ENCODE measurements around the gene TFDP3.

Gene TFDP3

DNA sequence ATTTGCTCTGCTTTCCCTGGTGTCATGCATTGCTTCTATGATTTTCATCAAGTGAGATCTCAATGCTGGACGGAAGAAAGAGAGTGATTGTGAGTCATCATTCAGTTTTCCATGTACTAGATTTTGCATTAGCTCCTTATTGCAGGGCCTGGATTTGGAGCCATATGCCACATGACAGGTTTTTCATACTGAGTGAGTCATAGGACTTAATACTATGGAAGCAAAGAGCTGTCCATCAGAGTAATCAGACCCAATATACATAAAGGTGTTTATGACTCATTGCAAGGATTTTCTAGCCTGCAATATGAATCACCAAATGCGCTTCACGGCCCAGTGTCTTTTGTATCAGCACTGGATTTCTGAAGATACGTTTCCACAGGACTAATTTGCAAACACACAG lies 11.2 kb upstream of the TFDP3 start:
- H3K27me3 Mint-ChIP-seq = no peaks in the 10 kb centered on the region
- H3K4me1 Mint-ChIP-seq = no peaks in the 10 kb centered on the region
- no peak overlapping the region for H3K27ac Mint-ChIP-seq (ENCODE audit: low read depth)
- no peak overlapping the region for H3K4me3 Mint-ChIP-seq
- H3K9me3 Mint-ChIP-seq = no peaks in the 10 kb centered on the region
- H3K36me3 Mint-ChIP-seq (ENCODE audit: insufficient read depth) = no peaks in the 10 kb centered on the region
- ATAC-seq (replicated peaks; ENCODE audit: extremely low read depth, poor library complexity, severe bottlenecking) = no peak
- DNase-seq (ENCODE audit: low spot score in 2 of 2) = no peak

DNA sequence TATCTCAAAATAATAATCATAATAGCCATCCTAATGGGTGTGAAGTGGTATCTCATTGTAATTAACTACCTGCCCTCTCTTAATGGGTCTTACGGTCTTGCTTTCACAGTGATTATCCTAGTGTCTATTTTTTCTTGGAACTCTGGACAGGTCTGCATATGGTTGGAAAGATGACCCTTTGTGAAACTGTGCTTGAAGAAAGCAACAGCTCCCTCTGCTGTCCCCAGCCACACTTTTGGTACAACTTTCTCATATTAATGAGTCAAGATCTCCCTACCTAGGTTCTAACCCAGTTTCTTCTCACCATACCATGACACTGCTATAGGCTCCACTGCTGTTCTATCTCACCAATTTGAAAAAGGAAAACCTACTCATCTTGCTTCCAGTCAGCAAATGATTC lies 2.4 kb downstream of the TFDP3 start:
- H3K27me3 Mint-ChIP-seq = no peaks in the 10 kb centered on the region

DNA sequence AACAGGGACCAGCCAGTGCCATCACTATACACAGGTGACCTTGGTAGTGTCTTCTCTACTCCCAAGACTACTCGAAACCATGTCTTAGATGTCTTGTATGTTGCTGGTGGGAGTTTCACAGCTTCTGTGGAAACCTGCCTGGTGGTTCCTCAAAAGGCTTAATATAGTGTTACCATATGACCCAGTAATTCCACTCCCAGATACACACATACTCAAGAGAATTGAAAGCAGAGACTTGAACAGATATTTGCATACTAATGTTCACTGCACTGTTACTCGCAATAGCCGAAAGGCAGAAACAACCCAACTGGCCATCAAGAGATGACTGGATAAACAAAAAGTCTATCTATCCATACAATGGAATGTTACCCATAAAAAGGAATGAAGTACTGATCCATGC lies 3.1 kb downstream of the TFDP3 start:
- H3K9me3 Mint-ChIP-seq = no peaks in the 10 kb centered on the region
- H3K36me3 Mint-ChIP-seq (ENCODE audit: insufficient read depth) = no peaks in the 10 kb centered on the region
- no peak overlapping the region for H3K27ac Mint-ChIP-seq (ENCODE audit: low read depth)
- ATAC-seq (replicated peaks; ENCODE audit: extremely low read depth, poor library complexity, severe bottlenecking) (no peak), DNase-seq (ENCODE audit: low spot score in 2 of 2) (no peak)
- H3K4me3 Mint-ChIP-seq = no peak overlapping the region
- no peaks in the 10 kb centered on the region for H3K4me1 Mint-ChIP-seq
- H3K27me3 Mint-ChIP-seq = no peaks in the 10 kb centered on the region

More for the DNA sequence above, 2.4 kb downstream of the TFDP3 start:
- Mint-ChIP-seq H3K4me1 (no peaks in the 10 kb centered on the region), H3K27ac (ENCODE audit: low read depth) (no peak overlapping the region), H3K4me3 (no peak overlapping the region), H3K9me3 (no peaks in the 10 kb centered on the region), H3K36me3 (ENCODE audit: insufficient read depth) (no peaks in the 10 kb centered on the region)
- ATAC-seq (replicated peaks; ENCODE audit: extremely low read depth, poor library complexity, severe bottlenecking) (no peak), DNase-seq (ENCODE audit: low spot score in 2 of 2) (no peak)

DNA sequence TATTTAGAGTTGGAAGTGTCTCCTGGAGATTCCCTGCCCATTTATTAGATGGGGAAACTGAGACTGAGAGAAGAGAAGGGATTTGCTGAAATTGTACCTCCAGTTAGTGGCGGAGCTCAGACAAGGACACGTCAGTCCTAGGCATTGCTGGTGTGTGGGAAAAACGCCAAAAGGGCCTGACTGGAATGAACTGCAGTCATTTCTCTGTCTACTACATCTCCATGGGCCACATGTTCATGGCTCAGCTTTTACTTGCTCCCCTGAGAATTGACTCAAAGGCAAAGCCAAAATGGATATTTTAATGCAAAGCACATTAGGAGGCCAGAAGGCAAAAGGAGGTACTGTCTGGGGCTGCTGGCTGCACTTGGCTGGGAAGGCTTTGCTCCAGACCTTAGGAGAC lies 3.9 kb downstream of the TFDP3 start:
- Mint-ChIP-seq H3K27me3 (no peaks in the 10 kb centered on the region), H3K27ac (ENCODE audit: low read depth) (no peak overlapping the region), H3K9me3 (no peaks in the 10 kb centered on the region), H3K4me3 (no peak overlapping the region), H3K4me1 (no peaks in the 10 kb centered on the region), H3K36me3 (ENCODE audit: insufficient read depth) (no peaks in the 10 kb centered on the region)
- ATAC-seq (replicated peaks; ENCODE audit: extremely low read depth, poor library complexity, severe bottlenecking) (no peak), DNase-seq (ENCODE audit: low spot score in 2 of 2) (no peak)

DNA sequence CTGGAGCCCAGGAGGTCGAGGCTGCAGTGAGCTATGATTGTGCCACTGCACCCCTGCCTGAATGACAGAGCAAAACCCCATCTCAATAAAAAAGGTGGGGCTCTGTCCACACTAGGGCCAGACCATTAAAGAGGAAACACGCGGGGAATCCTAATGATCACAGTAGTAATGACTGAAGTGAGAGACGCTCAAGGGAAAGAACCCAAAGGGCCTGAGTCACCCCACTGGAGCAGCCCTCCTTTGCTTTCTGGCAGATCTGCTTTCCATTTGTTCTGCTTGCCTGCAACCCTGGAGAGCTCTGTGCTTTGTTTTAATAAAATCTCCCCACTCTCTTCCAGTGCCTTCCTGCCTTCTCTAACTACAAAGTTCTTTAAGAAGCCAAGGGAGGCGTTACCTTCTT lies 5.0 kb downstream of the TFDP3 start:
- H3K4me1 Mint-ChIP-seq = no peaks in the 10 kb centered on the region
- H3K4me3 Mint-ChIP-seq = no peak overlapping the region
- no peaks in the 10 kb centered on the region for H3K36me3 Mint-ChIP-seq (ENCODE audit: insufficient read depth)
- no peak overlapping the region for H3K27ac Mint-ChIP-seq (ENCODE audit: low read depth)
- no peaks in the 10 kb centered on the region for H3K9me3 Mint-ChIP-seq
- H3K27me3 Mint-ChIP-seq = no peaks in the 10 kb centered on the region
- no peak for DNase-seq (ENCODE audit: low spot score in 2 of 2)
- ATAC-seq (replicated peaks; ENCODE audit: extremely low read depth, poor library complexity, severe bottlenecking) = no peak

DNA sequence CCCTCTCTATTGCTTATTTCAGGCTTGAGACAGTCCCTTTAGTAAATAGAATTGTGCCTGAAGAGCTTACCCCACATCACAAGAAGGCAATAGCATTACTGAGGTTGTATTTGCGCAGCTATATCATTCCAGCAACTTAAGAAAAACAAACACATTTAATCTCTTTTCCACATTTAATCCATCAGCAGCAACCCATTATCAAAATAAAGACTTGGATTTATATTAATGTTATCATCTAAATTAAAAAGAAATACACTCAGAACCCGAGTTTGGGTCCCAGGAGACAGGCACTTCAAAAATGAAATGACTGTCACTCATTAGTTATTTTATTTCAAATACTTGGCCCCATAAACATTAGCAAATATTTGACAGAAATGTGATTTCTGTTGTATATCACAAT lies 10.4 kb downstream of the TFDP3 start:
- H3K9me3 Mint-ChIP-seq = no peaks in the 10 kb centered on the region

DNA sequence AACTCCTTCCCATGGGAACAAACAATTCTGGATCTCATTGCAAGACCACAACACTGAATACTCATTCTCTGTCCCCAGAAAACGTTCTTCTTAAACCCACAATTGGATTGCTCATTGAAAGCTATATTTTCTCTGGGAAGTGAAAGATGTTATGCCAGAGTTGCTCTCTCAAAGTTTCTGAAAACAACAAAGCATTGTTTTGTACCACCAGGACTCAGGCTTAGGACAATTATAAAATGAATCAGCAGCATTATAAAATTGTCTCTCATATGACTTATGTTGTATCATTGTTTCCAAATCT lies 26.5 kb downstream of the TFDP3 start:
- Mint-ChIP-seq H3K9me3 (no peaks in the 10 kb centered on the region), H3K36me3 (ENCODE audit: insufficient read depth) (no peaks in the 10 kb centered on the region), H3K27me3 (no peaks in the 10 kb centered on the region), H3K4me3 (no peak overlapping the region), H3K4me1 (no peaks in the 10 kb centered on the region), H3K27ac (ENCODE audit: low read depth) (no peak overlapping the region)
- no peak for ATAC-seq (replicated peaks; ENCODE audit: extremely low read depth, poor library complexity, severe bottlenecking)
- no peak for DNase-seq (ENCODE audit: low spot score in 2 of 2)

More for the DNA sequence above, 10.4 kb downstream of the TFDP3 start:
- Mint-ChIP-seq H3K36me3 (ENCODE audit: insufficient read depth) (no peaks in the 10 kb centered on the region), H3K27ac (ENCODE audit: low read depth) (no peak overlapping the region), H3K4me3 (no peak overlapping the region), H3K4me1 (no peaks in the 10 kb centered on the region), H3K27me3 (no peaks in the 10 kb centered on the region)
- no peak for DNase-seq (ENCODE audit: low spot score in 2 of 2)
- no peak for ATAC-seq (replicated peaks; ENCODE audit: extremely low read depth, poor library complexity, severe bottlenecking)

DNA sequence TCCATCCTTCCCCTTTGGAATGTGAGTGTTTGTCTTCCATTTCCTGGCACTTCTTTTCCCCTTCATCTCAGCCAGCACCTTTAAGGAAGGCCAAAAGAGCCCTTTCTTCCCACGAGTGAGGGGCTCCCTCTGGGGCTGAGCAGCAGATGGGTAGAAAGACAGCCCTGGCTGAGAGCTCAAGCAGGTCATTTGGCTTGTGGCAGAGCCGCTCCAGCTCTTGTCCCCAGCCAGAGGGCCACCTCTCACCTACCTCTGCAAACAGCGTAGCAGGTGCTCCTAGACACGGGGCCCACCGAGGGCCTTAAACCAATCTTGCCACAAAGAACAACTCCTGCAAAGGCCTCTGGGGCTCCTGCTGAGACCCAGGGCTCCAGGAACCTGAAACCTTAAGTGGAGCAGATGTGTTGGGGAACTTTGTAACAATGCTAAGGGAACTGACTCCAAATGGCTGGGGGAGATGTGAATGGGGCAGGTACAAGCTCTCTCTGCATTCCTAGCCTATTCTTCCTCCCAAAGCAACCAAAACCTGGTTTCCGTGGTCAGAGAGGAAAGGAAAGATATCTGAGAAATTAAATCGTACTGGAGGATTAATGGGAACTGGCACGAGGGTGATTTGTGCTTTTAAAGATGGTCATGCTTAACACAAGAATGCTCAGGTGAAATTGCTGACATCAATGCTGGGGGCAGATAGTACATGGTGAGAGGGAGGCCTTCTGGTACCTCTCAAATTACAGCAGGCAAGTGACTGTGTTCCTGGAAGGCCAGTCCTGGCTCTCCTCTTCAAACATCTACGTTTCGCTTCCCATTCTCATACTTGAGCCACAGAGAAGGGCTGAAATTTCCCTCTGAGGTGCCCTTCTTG lies 27.0 kb downstream of the TFDP3 start:
- H3K9me3 Mint-ChIP-seq = no peaks in the 10 kb centered on the region
- no peaks in the 10 kb centered on the region for H3K36me3 Mint-ChIP-seq (ENCODE audit: insufficient read depth)
- no peaks in the 10 kb centered on the region for H3K4me1 Mint-ChIP-seq
- H3K27ac Mint-ChIP-seq (ENCODE audit: low read depth) = no peak overlapping the region
- H3K4me3 Mint-ChIP-seq = no peak overlapping the region
- no peak for ATAC-seq (replicated peaks; ENCODE audit: extremely low read depth, poor library complexity, severe bottlenecking)
- no peaks in the 10 kb centered on the region for H3K27me3 Mint-ChIP-seq
- no peak for DNase-seq (ENCODE audit: low spot score in 2 of 2)

DNA sequence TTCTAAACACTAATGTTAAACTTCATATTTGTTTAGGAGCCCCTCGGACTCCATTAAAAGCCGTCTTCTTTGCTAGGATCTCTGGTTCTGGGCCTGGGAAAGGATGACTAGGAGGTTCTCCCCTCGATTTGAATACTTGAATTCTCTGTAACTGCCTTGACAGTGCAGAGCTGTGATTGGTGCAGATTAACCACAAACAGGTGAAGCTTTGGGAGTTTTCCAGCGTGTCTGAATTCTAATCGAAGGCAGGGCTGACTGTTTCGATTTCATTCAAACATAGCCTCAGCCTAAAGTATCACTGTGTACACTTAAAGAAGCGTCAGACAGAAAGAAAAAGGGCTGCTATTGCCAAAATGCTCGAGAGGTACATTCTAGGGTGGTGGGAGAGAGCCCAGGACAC lies 29.0 kb downstream of the TFDP3 start:
- Mint-ChIP-seq H3K9me3 (no peaks in the 10 kb centered on the region), H3K4me1 (no peaks in the 10 kb centered on the region), H3K4me3 (no peak overlapping the region), H3K27ac (ENCODE audit: low read depth) (no peak overlapping the region), H3K27me3 (no peaks in the 10 kb centered on the region), H3K36me3 (ENCODE audit: insufficient read depth) (no peaks in the 10 kb centered on the region)
- DNase-seq (ENCODE audit: low spot score in 2 of 2) (no peak), ATAC-seq (replicated peaks; ENCODE audit: extremely low read depth, poor library complexity, severe bottlenecking) (no peak)

DNA sequence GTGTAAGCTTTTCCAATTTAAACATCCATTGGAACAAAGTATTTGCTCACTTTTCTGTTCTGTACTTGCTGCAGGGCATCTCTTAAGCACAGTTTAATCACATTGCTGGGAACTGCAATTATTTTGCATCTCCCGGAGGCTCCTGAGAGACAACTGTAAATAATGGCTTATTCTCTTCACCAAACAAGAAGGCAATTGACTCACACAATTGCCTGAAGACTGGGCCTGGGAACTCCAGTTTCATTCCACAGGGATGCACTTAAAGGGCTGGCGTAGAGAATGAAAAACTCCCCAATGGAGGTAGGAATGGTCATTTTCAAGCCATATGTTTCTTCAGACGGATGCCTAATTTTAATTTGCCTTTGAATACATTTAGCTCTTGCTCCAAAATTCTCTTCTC lies 29.5 kb downstream of the TFDP3 start:
- no peaks in the 10 kb centered on the region for H3K9me3 Mint-ChIP-seq
- no peak for DNase-seq (ENCODE audit: low spot score in 2 of 2)
- no peaks in the 10 kb centered on the region for H3K36me3 Mint-ChIP-seq (ENCODE audit: insufficient read depth)
- no peak overlapping the region for H3K27ac Mint-ChIP-seq (ENCODE audit: low read depth)
- ATAC-seq (replicated peaks; ENCODE audit: extremely low read depth, poor library complexity, severe bottlenecking) = no peak
- no peaks in the 10 kb centered on the region for H3K4me1 Mint-ChIP-seq
- H3K27me3 Mint-ChIP-seq = no peaks in the 10 kb centered on the region
- no peak overlapping the region for H3K4me3 Mint-ChIP-seq

DNA sequence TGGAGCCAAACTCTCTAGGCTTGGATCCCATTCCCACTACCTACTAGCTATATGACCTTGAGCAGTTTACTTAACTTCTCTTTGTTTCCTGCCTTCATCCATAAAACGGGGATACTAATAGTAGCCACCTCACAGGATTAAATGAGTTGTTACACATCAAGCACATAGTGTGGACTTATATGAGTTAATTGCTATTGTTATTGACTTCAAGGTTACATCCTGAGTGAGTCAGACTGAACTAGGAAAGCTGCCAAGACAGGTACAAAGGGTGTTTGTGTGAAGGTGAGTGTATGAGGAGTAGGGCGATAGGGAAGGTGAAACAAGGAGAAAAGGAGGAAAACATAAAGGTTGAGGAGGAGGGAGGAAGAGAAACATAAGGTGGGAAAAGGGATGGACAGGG lies 32.2 kb downstream of the TFDP3 start:
- Mint-ChIP-seq H3K9me3 (no peaks in the 10 kb centered on the region), H3K36me3 (ENCODE audit: insufficient read depth) (no peaks in the 10 kb centered on the region), H3K4me1 (no peaks in the 10 kb centered on the region), H3K27me3 (no peaks in the 10 kb centered on the region), H3K4me3 (no peak overlapping the region), H3K27ac (ENCODE audit: low read depth) (no peak overlapping the region)
- no peak for DNase-seq (ENCODE audit: low spot score in 2 of 2)
- ATAC-seq (replicated peaks; ENCODE audit: extremely low read depth, poor library complexity, severe bottlenecking) = no peak

DNA sequence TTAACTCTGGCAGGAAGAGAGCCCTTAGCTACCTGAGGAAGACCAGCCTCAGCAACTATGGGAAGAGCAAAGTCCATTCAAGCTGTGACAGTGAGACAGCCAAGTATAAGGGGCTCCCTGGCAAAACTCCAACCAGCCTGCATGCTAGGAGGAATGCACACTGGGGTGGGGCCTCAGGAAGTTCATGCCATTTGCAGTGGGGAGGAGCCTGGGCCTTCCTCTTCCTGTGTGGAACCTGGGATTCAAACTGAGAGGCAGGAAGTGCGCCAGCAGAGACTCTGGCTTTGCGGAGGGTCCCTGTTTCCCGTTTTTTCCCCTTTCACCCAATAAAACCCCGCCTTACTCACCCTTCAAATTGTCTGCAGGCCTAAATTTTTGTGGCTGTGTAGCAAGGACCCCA lies 33.0 kb downstream of the TFDP3 start:
- no peaks in the 10 kb centered on the region for H3K27me3 Mint-ChIP-seq
- no peak overlapping the region for H3K4me3 Mint-ChIP-seq
- no peak overlapping the region for H3K27ac Mint-ChIP-seq (ENCODE audit: low read depth)
- no peak for ATAC-seq (replicated peaks; ENCODE audit: extremely low read depth, poor library complexity, severe bottlenecking)
- no peaks in the 10 kb centered on the region for H3K36me3 Mint-ChIP-seq (ENCODE audit: insufficient read depth)
- H3K4me1 Mint-ChIP-seq = no peaks in the 10 kb centered on the region
- no peaks in the 10 kb centered on the region for H3K9me3 Mint-ChIP-seq
- no peak for DNase-seq (ENCODE audit: low spot score in 2 of 2)

DNA sequence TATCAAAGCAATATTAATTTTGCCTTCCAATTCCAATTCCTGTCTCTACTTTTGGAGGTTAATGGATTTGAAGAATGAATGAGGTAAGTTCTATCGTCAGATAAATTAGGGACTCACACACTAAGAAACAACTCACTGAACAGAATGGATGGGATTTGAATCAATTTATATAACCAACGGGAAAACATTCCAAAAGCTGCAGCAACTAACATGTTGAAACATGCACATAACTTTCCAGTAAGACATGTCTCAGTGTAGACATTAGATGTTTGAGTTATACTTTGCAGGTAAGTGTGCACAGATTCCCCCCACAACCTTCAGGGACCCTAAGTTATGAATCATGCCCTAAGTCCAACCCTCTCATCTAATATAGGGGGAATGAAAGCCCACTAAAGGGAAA lies 34.3 kb downstream of the TFDP3 start:
- no peak overlapping the region for H3K27ac Mint-ChIP-seq (ENCODE audit: low read depth)
- ATAC-seq (replicated peaks; ENCODE audit: extremely low read depth, poor library complexity, severe bottlenecking) (no peak), DNase-seq (ENCODE audit: low spot score in 2 of 2) (no peak)
- H3K27me3 Mint-ChIP-seq = no peaks in the 10 kb centered on the region
- H3K9me3 Mint-ChIP-seq = no peaks in the 10 kb centered on the region
- H3K4me1 Mint-ChIP-seq = no peaks in the 10 kb centered on the region
- no peaks in the 10 kb centered on the region for H3K36me3 Mint-ChIP-seq (ENCODE audit: insufficient read depth)
- no peak overlapping the region for H3K4me3 Mint-ChIP-seq

DNA sequence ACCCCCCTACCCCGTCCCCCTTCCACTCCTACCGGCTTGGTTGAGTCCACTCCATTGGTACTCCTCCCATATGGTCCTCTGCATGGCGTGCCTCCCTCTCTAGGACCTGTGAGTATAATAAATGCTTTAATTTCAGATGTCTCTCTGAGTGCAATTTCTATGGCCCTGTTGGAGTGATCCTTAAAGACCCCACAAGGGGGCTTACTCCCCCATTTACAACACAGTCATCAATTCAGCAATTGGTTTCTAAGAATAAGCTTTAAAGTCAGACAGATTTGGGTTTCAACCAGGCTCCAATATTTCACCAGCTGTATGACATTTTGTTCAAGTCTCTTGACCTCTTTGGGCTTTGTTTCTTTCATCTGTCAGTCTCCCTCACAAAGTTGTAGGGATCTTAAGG lies 38.7 kb downstream of the TFDP3 start:
- H3K4me3 Mint-ChIP-seq = no peak overlapping the region
- no peaks in the 10 kb centered on the region for H3K36me3 Mint-ChIP-seq (ENCODE audit: insufficient read depth)
- H3K27ac Mint-ChIP-seq (ENCODE audit: low read depth) = no peak overlapping the region
- DNase-seq (ENCODE audit: low spot score in 2 of 2) = no peak
- ATAC-seq (replicated peaks; ENCODE audit: extremely low read depth, poor library complexity, severe bottlenecking) = no peak
- no peaks in the 10 kb centered on the region for H3K4me1 Mint-ChIP-seq
- no peaks in the 10 kb centered on the region for H3K27me3 Mint-ChIP-seq
- no peaks in the 10 kb centered on the region for H3K9me3 Mint-ChIP-seq
